Thoracic aorta (tissue), 2 donors: ENCODE measurements around the gene LCN2. TPM values are rescaled to one million over a fixed set of nuclear protein-coding genes. Genes with fewer than 3 reads are reported as not detected.
A peak's percentile ranks its signal among the peaks of the same experiment; 100 is the strongest.
"Not testable (repeated sequence)": the region's sequence is repeated elsewhere in the genome, so short reads cannot be mapped to it uniquely, and the experiment has no call there.

Experiments used
- ATAC-seq: fragments of 150-250 bp; one replicate; pipeline ENCODE4 v1.8.0; 2017; ENCODE audit warnings: low read depth; ENCODE audit not compliant: insufficient number of reproducible peaks, low FRiP score
- DNase-seq: peaks from one replicate; pipeline ENCODE4 v3.0.0-alpha.2; 2020; ENCODE audit warnings: low spot score
- H3K27ac ChIP-seq, 2 donors: fragments of 200-600 bp; sonication (generic); 1 replicate in 1 of 2; 2 replicates in 1 of 2; pipeline ENCODE4 v1.5.1; 2016; ENCODE audit warnings: mild to moderate bottlenecking in 2 of 2, moderate library complexity in 2 of 2
- H3K27me3 ChIP-seq: fragments of 200-600 bp; sonication (generic); replicated peaks from 2 replicates; pipeline ENCODE4 v1.6.0; 2016; ENCODE audit warnings: mild to moderate bottlenecking; ENCODE audit not compliant: insufficient read depth
- H3K36me3 ChIP-seq: fragments of 200-600 bp; sonication (generic); one replicate; pipeline ENCODE4 v1.5.1; 2016
- H3K4me1 ChIP-seq, 2 donors: fragments of 200-600 bp; sonication (generic); 1 replicate in 1 of 2; 2 replicates in 1 of 2; pipeline versions ENCODE4 v1.5.1 to v1.6.0; 2016; ENCODE audit warnings: low read depth in 2 of 2, mild to moderate bottlenecking in 1 of 2; ENCODE audit not compliant: control insufficient read depth in 1 of 2
- H3K4me3 ChIP-seq: fragments of 200-600 bp; sonication (generic); 2 replicates; pipeline ENCODE4 v1.5.1; 2016; ENCODE audit warnings: mild to moderate bottlenecking
- H3K9me3 ChIP-seq: fragments of 200-600 bp; sonication (generic); 2 replicates; pipeline ENCODE4 v1.5.1; 2016
- total RNA-seq, 2 donors: library from RNA; depleted of rRNA; stranded (reverse); fragments of >200 nt; gene quantifications; one replicate each; pipeline versions ENCODE4 v1.1.0 to v1.2.3, GENCODE V29; 2016
- TF ChIP-seq, protein P1 (sequence below): fragments of 200-600 bp; sonication (generic); IDR thresholded peaks from one replicate; pipeline ENCODE4 v1.5.1; 2019; ENCODE audit warnings: antibody characterized with exemption

Gene LCN2
- total RNA-seq, 2 donors from 2014 or later, result not detected

DNA sequence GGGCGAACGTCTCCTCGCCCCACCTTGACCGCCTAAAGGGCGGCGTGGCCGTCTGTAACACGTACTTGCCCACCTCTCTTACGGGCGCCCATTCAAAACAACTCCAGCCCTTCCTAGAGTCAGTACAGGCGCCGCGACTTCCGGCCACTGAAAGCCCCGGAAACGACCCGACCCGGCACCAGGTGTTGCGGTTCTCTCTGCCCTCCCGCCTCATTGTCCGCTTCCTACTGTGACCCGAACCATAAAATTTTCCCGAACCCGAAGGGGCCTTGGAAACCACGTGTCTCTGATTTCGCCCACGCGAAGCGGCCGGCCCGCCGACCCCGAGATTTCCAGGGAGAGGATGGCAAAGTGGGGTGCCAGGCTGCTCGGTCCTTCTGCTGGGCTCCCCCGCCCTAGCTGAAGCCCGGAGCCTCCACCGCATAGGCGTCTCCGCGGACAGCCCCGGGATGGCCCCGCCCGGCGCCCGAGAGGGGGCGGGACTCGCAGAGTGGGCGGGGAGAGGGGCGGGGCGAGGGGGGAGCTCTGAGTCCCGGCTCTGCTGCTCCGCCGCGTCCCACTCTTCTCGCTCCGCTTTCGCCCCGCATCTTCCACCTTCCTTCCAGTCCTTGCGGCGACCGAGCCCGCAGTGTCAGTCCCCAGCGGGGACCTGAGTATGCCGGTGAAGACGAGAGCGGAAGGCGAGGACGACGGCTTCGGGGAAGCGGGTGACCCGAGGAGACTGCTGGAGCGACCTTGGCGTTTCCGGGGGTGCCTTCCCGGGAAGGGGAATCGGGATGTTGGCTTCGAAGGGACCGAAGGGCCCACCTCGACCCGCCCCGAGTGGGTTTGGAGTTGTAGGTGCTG is 21.0 kb upstream of the LCN2 start:
- TF ChIP-seq, protein P1, sequence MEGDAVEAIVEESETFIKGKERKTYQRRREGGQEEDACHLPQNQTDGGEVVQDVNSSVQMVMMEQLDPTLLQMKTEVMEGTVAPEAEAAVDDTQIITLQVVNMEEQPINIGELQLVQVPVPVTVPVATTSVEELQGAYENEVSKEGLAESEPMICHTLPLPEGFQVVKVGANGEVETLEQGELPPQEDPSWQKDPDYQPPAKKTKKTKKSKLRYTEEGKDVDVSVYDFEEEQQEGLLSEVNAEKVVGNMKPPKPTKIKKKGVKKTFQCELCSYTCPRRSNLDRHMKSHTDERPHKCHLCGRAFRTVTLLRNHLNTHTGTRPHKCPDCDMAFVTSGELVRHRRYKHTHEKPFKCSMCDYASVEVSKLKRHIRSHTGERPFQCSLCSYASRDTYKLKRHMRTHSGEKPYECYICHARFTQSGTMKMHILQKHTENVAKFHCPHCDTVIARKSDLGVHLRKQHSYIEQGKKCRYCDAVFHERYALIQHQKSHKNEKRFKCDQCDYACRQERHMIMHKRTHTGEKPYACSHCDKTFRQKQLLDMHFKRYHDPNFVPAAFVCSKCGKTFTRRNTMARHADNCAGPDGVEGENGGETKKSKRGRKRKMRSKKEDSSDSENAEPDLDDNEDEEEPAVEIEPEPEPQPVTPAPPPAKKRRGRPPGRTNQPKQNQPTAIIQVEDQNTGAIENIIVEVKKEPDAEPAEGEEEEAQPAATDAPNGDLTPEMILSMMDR, result no peak
- H3K4me1 ChIP-seq, result peaks cover 23 to 32% of the 10 kb centered on the region in 2 donors
- H3K9me3 ChIP-seq, result no peaks in the 10 kb centered on the region
- peak overlapping the region; percentile 94 for H3K4me3 ChIP-seq
- no peaks in the 10 kb centered on the region for H3K27me3 ChIP-seq
- ATAC-seq, result peak; percentile 92
- peak overlapping the region; percentile 90 to 98 for H3K27ac ChIP-seq
- H3K36me3 ChIP-seq, result no peaks in the 10 kb centered on the region
- DNase-seq, result peak; percentile 51

DNA sequence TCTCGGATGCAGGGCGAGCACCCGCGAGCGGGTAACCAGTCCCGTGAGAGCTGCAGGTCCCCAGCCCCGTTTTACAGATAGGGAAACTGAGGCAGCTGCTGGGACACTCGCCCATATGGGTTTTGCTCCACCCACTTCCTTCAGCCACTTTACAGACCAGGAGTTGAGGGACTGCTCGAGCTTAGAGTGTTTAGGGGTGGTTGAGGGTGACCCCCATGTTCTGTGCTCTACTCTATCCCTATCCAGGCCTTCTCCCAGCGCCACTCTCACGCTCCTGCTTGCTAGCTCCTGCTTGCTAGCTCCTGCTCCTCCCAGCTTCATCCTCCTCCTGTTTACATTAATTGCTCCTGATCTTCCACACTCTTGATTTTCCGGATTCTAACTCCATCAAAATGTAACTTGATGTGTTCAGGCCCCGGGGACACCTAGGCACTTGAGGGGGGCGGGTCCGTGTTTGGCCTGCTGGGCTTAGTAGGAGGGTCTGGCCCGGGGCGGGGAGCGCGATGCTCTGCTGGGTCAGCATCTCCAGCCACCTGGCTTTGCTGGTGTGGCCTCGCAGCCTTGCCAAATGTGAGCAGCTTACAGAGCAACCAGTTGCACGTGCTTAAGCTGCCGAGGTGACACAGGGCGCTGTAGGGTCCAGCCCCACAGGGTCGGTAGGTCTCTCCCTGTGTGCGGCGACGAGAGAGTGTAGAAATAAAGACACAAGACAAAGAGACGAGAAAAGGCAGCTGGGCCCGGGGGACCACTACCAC is 20.2 kb upstream of the LCN2 start:
- no peaks in the 10 kb centered on the region for H3K36me3 ChIP-seq
- DNase-seq (no peak), ATAC-seq (no peak)
- no peaks in the 10 kb centered on the region for H3K27me3 ChIP-seq
- H3K4me3 ChIP-seq, result peak overlapping the region; percentile 94
- peaks cover 23 to 32% of the 10 kb centered on the region in 2 donors for H3K4me1 ChIP-seq
- no peaks in the 10 kb centered on the region for H3K9me3 ChIP-seq
- H3K27ac ChIP-seq, result peak overlapping the region in 1 of 2 donors; percentile 90
- TF ChIP-seq, protein P1, result no peak

GRCh38 chr9:128129976-128130590 is 19.2 kb upstream of the LCN2 start:
- not testable (repeated sequence) for DNase-seq, H3K36me3 ChIP-seq, ATAC-seq, H3K4me3 ChIP-seq, H3K27ac ChIP-seq, H3K27me3 ChIP-seq, H3K9me3 ChIP-seq
- peaks cover 23 to 31% of the 10 kb centered on the region in 2 donors for H3K4me1 ChIP-seq
- TF ChIP-seq, protein P1, result peak; percentile 55

- not testable (repeated sequence) for H3K9me3 ChIP-seq, H3K36me3 ChIP-seq, DNase-seq, H3K27me3 ChIP-seq, H3K4me3 ChIP-seq, H3K27ac ChIP-seq, ATAC-seq
- H3K4me1 ChIP-seq, result peaks cover 17 to 25% of the 10 kb centered on the region in 2 donors
Measured at GRCh38 chr9:128130651-128131050, 18.6 kb upstream of the LCN2 start.

GRCh38 chr9:128131346-128131745 is 17.9 kb upstream of the LCN2 start:
- not testable (repeated sequence) for H3K36me3 ChIP-seq, H3K27ac ChIP-seq, DNase-seq, H3K9me3 ChIP-seq, ATAC-seq, H3K4me3 ChIP-seq, H3K27me3 ChIP-seq
- H3K4me1 ChIP-seq, result peaks cover 10 to 18% of the 10 kb centered on the region in 2 donors

DNA sequence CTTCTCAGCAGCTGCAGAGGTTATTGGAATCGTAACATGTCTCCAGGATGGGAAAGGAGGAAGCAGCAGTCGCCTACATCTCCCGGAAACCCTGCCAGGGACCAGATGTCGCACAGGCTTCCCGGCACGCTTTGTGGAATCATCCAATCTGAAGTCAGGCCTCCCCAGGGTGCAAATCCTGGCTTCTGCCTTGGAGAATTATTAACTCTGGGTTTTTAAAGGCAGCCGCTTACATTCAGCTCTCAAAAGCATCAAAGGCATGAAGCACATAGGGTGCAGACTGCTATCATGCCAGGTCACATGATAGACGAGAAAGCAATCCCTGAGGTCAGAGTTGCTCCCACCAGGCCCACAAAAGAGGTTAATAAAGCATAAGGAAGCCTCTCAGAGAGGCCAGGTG is 17.1 kb upstream of the LCN2 start:
- ATAC-seq, H3K27me3 ChIP-seq, H3K4me3 ChIP-seq, H3K36me3 ChIP-seq, H3K27ac ChIP-seq, DNase-seq, H3K9me3 ChIP-seq: not testable (repeated sequence)
- peaks cover 6 to 11% of the 10 kb centered on the region in 2 donors for H3K4me1 ChIP-seq

- not testable (repeated sequence) for H3K27ac ChIP-seq, H3K27me3 ChIP-seq, DNase-seq, ATAC-seq, H3K4me3 ChIP-seq, H3K36me3 ChIP-seq, H3K4me1 ChIP-seq, H3K9me3 ChIP-seq
Measured at GRCh38 chr9:128135561-128135960, 13.7 kb upstream of the LCN2 start.
